SH-SY5Y (cell line): ENCODE measurements around the gene TTC21B.

Source experiments
- GATA2 ChIP-seq: IDR thresholded peaks from 2 replicates; pipeline ENCODE4 v1.6.1; 2011; ENCODE audit warnings: mild to moderate bottlenecking, low read depth, low read length
- GATA3 ChIP-seq: IDR thresholded peaks from 2 replicates; pipeline ENCODE4 v1.6.1; 2011; ENCODE audit warnings: low read depth, mild to moderate bottlenecking, low read length, moderate library complexity

- peak; percentile 38; the same call in 1 of the 2 replicates for TF ChIP-seq GATA2
- 0 out of 2 replicates have a peak, but pooled peaks have one; percentile 26 for TF ChIP-seq GATA3
Observed at GRCh38 chr2:165864296-165864695, 89.3 kb downstream of the TTC21B start.
